Neural progenitor cell (in vitro differentiated cells): ENCODE measurements around the gene EHBP1.

Experiments
- EZH2 ChIP-seq: fragments of 200-600 bp; sonication (generic); IDR thresholded peaks from 2 replicates; pipeline ENCODE4 v1.6.1; 2017; ENCODE audit warnings: antibody characterized with exemption, mild to moderate bottlenecking, moderate library complexity
- EZH2phosphoT487 ChIP-seq: fragments of 200-600 bp; sonication (generic); IDR thresholded peaks from 2 replicates; pipeline ENCODE4 v1.6.1; 2017; ENCODE audit warnings: antibody characterized with exemption
- TF ChIP-seq, protein P1 (sequence below): fragments of 200-600 bp; sonication (generic); IDR thresholded peaks from 2 replicates; pipeline ENCODE4 v1.5.1; 2017; ENCODE audit warnings: antibody characterized with exemption, mild to moderate bottlenecking

GRCh38 chr2:63054841-63055225 is 349.3 kb downstream of the EHBP1 start:
- TF ChIP-seq, protein P1, sequence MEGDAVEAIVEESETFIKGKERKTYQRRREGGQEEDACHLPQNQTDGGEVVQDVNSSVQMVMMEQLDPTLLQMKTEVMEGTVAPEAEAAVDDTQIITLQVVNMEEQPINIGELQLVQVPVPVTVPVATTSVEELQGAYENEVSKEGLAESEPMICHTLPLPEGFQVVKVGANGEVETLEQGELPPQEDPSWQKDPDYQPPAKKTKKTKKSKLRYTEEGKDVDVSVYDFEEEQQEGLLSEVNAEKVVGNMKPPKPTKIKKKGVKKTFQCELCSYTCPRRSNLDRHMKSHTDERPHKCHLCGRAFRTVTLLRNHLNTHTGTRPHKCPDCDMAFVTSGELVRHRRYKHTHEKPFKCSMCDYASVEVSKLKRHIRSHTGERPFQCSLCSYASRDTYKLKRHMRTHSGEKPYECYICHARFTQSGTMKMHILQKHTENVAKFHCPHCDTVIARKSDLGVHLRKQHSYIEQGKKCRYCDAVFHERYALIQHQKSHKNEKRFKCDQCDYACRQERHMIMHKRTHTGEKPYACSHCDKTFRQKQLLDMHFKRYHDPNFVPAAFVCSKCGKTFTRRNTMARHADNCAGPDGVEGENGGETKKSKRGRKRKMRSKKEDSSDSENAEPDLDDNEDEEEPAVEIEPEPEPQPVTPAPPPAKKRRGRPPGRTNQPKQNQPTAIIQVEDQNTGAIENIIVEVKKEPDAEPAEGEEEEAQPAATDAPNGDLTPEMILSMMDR: no peak
- TF ChIP-seq EZH2: no peak
- TF ChIP-seq EZH2phosphoT487: no peak
